Measurements from ENCODE around the gene CDV3.
"Not testable (repeated sequence)": the region's sequence is repeated elsewhere in the genome, so short reads cannot be mapped to it uniquely, and the experiment has no call there.

The CDV3 gene

DNA sequence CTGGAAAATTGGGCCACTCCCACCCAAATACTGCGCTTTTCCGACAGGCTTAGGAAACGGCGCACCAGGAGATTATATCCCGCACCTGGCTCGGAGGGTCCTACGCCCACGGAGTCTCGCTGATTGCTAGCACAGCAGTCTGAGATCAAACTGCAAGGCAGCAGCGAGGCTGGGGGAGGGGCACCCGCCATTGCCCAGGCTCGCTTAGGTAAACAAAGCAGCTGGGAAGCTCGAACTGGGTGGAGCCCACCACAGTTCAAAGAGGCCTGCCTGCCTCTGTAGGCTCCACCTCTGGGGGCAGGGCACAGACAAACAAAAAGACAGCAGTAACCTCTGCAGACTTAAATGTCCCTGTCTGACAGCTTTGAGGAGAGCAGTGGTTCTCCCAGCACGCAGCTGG lies 21.9 kb upstream of the CDV3 start:
- H3K4me3 ChIP-seq (ENCODE audit: low read depth, low read length); H3K27ac ChIP-seq (ENCODE audit: low read depth, low read length); H2BK120ac ChIP-seq (ENCODE audit: insufficient read depth, low read length, poor library complexity); H2AFZ ChIP-seq (ENCODE audit: insufficient read depth, low read length, poor library complexity); H2AK5ac ChIP-seq (ENCODE audit: low read length); H4K8ac ChIP-seq (ENCODE audit: low read depth, low read length); H3K14ac ChIP-seq (ENCODE audit: low read length); H3K9me3 ChIP-seq (ENCODE audit: insufficient read depth, low read depth, low read length); H4K12ac ChIP-seq (ENCODE audit: low read depth, low read length); H3K9ac ChIP-seq (ENCODE audit: low read length); H2BK12ac ChIP-seq (ENCODE audit: low read length); H2BK5ac ChIP-seq (ENCODE audit: low read depth, low read length, poor library complexity); H3K4me2 ChIP-seq (ENCODE audit: low read length); H3K23ac ChIP-seq (ENCODE audit: low read length); DNase-seq; H3K18ac ChIP-seq (ENCODE audit: low read length); H3K4ac ChIP-seq (ENCODE audit: low read depth, low read length); H3K79me2 ChIP-seq (ENCODE audit: control insufficient read depth, insufficient read depth, low read length, poor library complexity); H3K27me3 ChIP-seq (ENCODE audit: insufficient read depth, low read length); H4K91ac ChIP-seq (ENCODE audit: low read depth, low read length); H3K36me3 ChIP-seq (ENCODE audit: control insufficient read depth in 1 of 2, insufficient read depth in 2 of 2, low read length in 2 of 2); H3K79me1 ChIP-seq (ENCODE audit: low read length): not testable (repeated sequence)
- peaks cover 0 to 11% of the 10 kb centered on the region in 2 experiments for H3K4me1 ChIP-seq (ENCODE audit: control insufficient read depth in 1 of 2, insufficient read depth in 2 of 2, low read length in 2 of 2)
- no CpG with 5 or more reads among the region's 14 CpGs for WGBS (ENCODE audit: extremely low coverage, insufficient coverage, insufficient read length)

DNA sequence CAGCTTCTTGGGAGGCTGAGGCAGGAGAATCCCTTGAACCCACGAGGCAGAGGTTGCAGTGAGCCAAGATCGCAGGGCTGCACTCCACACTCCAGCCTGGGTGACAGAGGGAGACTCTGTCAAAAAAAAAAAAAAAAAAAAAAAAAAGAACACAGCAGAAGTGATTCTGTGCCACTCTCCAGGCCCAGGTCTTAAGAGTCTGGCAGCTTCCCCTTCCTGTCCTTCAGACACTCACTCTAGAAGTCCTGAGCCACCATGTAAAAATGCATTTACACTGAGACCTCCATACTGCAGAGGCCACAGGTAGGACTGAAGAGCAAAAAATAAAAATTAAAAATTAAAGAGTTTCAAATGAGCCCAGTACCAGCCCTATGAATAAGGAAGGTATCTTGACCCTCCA lies 11.8 kb upstream of the CDV3 start:
- no CpG with 5 or more reads among the region's 2 CpGs for WGBS (ENCODE audit: extremely low coverage, insufficient coverage, insufficient read length)
- H3K4me2 ChIP-seq (ENCODE audit: low read length) = no peak overlapping the region
- no peak overlapping the region for H3K9ac ChIP-seq (ENCODE audit: low read length)
- DNase-seq = no peak
- no peak overlapping the region for H3K14ac ChIP-seq (ENCODE audit: low read length)
- no peaks in the 10 kb centered on the region for H3K36me3 ChIP-seq (ENCODE audit: control insufficient read depth in 1 of 2, insufficient read depth in 2 of 2, low read length in 2 of 2)
- no peak overlapping the region for H3K18ac ChIP-seq (ENCODE audit: low read length)
- no peak overlapping the region for H4K91ac ChIP-seq (ENCODE audit: low read depth, low read length)
- H3K4me1 ChIP-seq (ENCODE audit: control insufficient read depth in 1 of 2, insufficient read depth in 2 of 2, low read length in 2 of 2) = peaks cover 14% of the 10 kb centered on the region in 2 experiments
- no peak overlapping the region for H4K12ac ChIP-seq (ENCODE audit: low read depth, low read length)
- no peak overlapping the region for H3K27ac ChIP-seq (ENCODE audit: low read depth, low read length)
- H2AFZ ChIP-seq (ENCODE audit: insufficient read depth, low read length, poor library complexity) = no peak overlapping the region
- peaks cover 1% of the 10 kb centered on the region for H3K9me3 ChIP-seq (ENCODE audit: insufficient read depth, low read depth, low read length)
- H2BK12ac ChIP-seq (ENCODE audit: low read length) = no peak overlapping the region
- no peak overlapping the region for H3K4me3 ChIP-seq (ENCODE audit: low read depth, low read length)
- H3K27me3 ChIP-seq (ENCODE audit: insufficient read depth, low read length) = no peaks in the 10 kb centered on the region
- no peak overlapping the region for H3K4ac ChIP-seq (ENCODE audit: low read depth, low read length)
- H2AK5ac ChIP-seq (ENCODE audit: low read length) = no peak overlapping the region
- no peak overlapping the region for H3K23ac ChIP-seq (ENCODE audit: low read length)
- peaks cover 8% of the 10 kb centered on the region for H3K79me1 ChIP-seq (ENCODE audit: low read length)
- no peak overlapping the region for H2BK120ac ChIP-seq (ENCODE audit: insufficient read depth, low read length, poor library complexity)
- H4K8ac ChIP-seq (ENCODE audit: low read depth, low read length) = no peak overlapping the region
- H2BK5ac ChIP-seq (ENCODE audit: low read depth, low read length, poor library complexity) = no peak overlapping the region
- no peaks in the 10 kb centered on the region for H3K79me2 ChIP-seq (ENCODE audit: control insufficient read depth, insufficient read depth, low read length, poor library complexity)

DNA sequence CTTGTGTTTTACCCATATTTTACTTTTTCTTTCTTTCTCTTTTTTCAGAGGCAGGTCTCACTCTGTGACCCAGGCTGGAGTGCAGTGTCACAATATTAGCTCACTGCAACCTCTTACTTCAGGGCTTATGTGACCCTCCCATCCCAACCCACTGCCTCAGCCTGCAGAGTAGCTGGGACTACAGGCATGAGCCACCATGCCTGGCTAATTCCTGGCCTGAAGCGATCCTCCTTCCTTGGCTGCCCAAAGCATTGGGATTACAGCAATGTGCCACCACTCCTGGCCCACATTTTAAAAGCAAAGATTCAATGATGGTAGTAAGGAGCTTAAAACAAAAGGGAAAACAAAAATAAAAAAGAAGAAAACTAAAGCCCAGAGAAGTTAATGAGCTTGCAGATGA lies 11.1 kb upstream of the CDV3 start:
- H3K79me2 ChIP-seq (ENCODE audit: control insufficient read depth, insufficient read depth, low read length, poor library complexity) = no peaks in the 10 kb centered on the region
- peak overlapping the region; percentile 52 for H2BK5ac ChIP-seq (ENCODE audit: low read depth, low read length, poor library complexity)
- no peak overlapping the region for H2BK120ac ChIP-seq (ENCODE audit: insufficient read depth, low read length, poor library complexity)
- no peak overlapping the region for H3K9ac ChIP-seq (ENCODE audit: low read length)
- no peak overlapping the region for H2AFZ ChIP-seq (ENCODE audit: insufficient read depth, low read length, poor library complexity)
- H3K4me1 ChIP-seq (ENCODE audit: control insufficient read depth in 1 of 2, insufficient read depth in 2 of 2, low read length in 2 of 2) = peaks cover 14% of the 10 kb centered on the region in 2 experiments
- no peak overlapping the region for H3K23ac ChIP-seq (ENCODE audit: low read length)
- peaks cover 11% of the 10 kb centered on the region for H3K79me1 ChIP-seq (ENCODE audit: low read length)
- no peak overlapping the region for H4K12ac ChIP-seq (ENCODE audit: low read depth, low read length)
- H3K9me3 ChIP-seq (ENCODE audit: insufficient read depth, low read depth, low read length) = peaks cover 1% of the 10 kb centered on the region
- peak; percentile 69 to 79 for DNase-seq
- H3K4me2 ChIP-seq (ENCODE audit: low read length) = no peak overlapping the region
- H4K91ac ChIP-seq (ENCODE audit: low read depth, low read length) = no peak overlapping the region
- H3K14ac ChIP-seq (ENCODE audit: low read length) = no peak overlapping the region
- no peak overlapping the region for H3K27ac ChIP-seq (ENCODE audit: low read depth, low read length)
- H3K27me3 ChIP-seq (ENCODE audit: insufficient read depth, low read length) = no peaks in the 10 kb centered on the region
- no CpG with 5 or more reads among the region's 1 CpG for WGBS (ENCODE audit: extremely low coverage, insufficient coverage, insufficient read length)
- no peak overlapping the region for H3K18ac ChIP-seq (ENCODE audit: low read length)
- no peak overlapping the region for H3K4me3 ChIP-seq (ENCODE audit: low read depth, low read length)
- no peak overlapping the region for H2BK12ac ChIP-seq (ENCODE audit: low read length)
- no peak overlapping the region for H2AK5ac ChIP-seq (ENCODE audit: low read length)
- H4K8ac ChIP-seq (ENCODE audit: low read depth, low read length) = no peak overlapping the region
- H3K36me3 ChIP-seq (ENCODE audit: control insufficient read depth in 1 of 2, insufficient read depth in 2 of 2, low read length in 2 of 2) = no peaks in the 10 kb centered on the region
- no peak overlapping the region for H3K4ac ChIP-seq (ENCODE audit: low read depth, low read length)

DNA sequence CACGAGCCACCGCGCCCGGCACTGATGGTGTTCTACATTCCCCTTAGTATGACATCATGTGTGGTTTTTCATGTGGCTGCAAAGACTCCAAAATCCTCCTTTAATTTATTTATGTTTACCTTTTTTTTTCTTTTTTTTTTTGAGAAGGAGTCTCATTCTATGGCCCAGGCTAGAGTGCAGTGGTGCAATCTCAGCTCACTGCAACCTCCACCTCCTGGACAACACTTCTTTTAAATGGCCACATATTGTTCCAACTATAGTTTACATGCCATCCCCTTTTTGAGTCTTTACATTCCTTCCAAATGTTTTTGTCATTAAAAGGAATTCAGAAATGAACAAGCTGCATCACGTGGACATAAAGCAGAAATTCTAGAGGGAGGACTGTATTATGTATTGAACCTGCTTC lies 10.3 kb upstream of the CDV3 start:
- H3K79me1 ChIP-seq (ENCODE audit: low read length) = peaks cover 11% of the 10 kb centered on the region
- H3K4ac ChIP-seq (ENCODE audit: low read depth, low read length) = no peak overlapping the region
- no peak overlapping the region for H3K4me2 ChIP-seq (ENCODE audit: low read length)
- peak; percentile 10 to 76 for DNase-seq
- no peak overlapping the region for H3K18ac ChIP-seq (ENCODE audit: low read length)
- no peak overlapping the region for H2BK12ac ChIP-seq (ENCODE audit: low read length)
- no peak overlapping the region for H3K14ac ChIP-seq (ENCODE audit: low read length)
- H3K36me3 ChIP-seq (ENCODE audit: control insufficient read depth in 1 of 2, insufficient read depth in 2 of 2, low read length in 2 of 2) = no peaks in the 10 kb centered on the region
- no peak overlapping the region for H4K12ac ChIP-seq (ENCODE audit: low read depth, low read length)
- H3K27ac ChIP-seq (ENCODE audit: low read depth, low read length) = no peak overlapping the region
- no peak overlapping the region for H3K9ac ChIP-seq (ENCODE audit: low read length)
- no peak overlapping the region for H2BK120ac ChIP-seq (ENCODE audit: insufficient read depth, low read length, poor library complexity)
- no peak overlapping the region for H4K8ac ChIP-seq (ENCODE audit: low read depth, low read length)
- no peak overlapping the region for H3K4me3 ChIP-seq (ENCODE audit: low read depth, low read length)
- no peak overlapping the region for H2AFZ ChIP-seq (ENCODE audit: insufficient read depth, low read length, poor library complexity)
- peaks cover 1% of the 10 kb centered on the region for H3K9me3 ChIP-seq (ENCODE audit: insufficient read depth, low read depth, low read length)
- H2BK5ac ChIP-seq (ENCODE audit: low read depth, low read length, poor library complexity) = no peak overlapping the region
- peaks cover 16% of the 10 kb centered on the region in 2 experiments for H3K4me1 ChIP-seq (ENCODE audit: control insufficient read depth in 1 of 2, insufficient read depth in 2 of 2, low read length in 2 of 2)
- H4K91ac ChIP-seq (ENCODE audit: low read depth, low read length) = no peak overlapping the region
- H3K23ac ChIP-seq (ENCODE audit: low read length) = no peak overlapping the region
- H3K79me2 ChIP-seq (ENCODE audit: control insufficient read depth, insufficient read depth, low read length, poor library complexity) = no peaks in the 10 kb centered on the region
- no peaks in the 10 kb centered on the region for H3K27me3 ChIP-seq (ENCODE audit: insufficient read depth, low read length)
- no peak overlapping the region for H2AK5ac ChIP-seq (ENCODE audit: low read length)
- WGBS (ENCODE audit: extremely low coverage, insufficient coverage, insufficient read length) = no CpG with 5 or more reads among the region's 5 CpGs
